ENCODE data around the gene WARS2. TPM values are rescaled to one million over a fixed set of nuclear protein-coding genes. Genes with fewer than 3 reads are reported as not detected.
A peak's percentile ranks its signal among the peaks of the same experiment; 100 is the strongest.

WARS2 gene
- total RNA-seq, 1 donor from 2014 or later = 9.3 TPM

DNA sequence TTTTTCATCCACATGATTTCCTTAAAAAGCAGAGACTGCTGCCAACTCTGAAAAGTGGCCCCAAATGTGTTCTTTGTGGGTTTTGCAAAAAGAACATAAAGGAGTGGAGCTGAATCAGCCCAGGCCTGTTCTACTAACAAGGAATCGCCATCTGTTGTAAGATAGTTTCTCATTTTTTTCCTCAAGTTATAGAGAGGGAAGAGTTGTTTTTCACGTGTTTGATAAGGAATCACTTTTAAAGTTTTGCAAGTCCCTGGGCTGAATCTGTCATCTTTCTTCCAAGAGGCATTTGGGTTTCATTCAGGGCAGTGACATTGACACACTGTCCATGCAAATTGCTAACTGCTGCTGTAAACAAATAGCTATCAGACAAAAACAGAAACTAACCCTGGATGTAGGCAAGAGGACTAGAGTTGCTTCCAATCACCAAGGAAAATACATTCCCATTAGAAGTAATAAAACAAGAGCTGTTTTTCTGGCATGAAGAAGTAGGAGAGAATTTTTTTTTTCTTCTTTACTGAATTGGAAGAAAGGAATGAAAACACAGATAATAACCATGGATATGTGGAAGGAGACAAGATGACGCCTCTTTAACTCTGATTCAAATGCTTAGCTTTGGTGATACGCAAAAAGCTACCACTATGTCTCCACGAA, 93.5 kb downstream of the WARS2 start:
- ATAC-seq = peak; percentile 68
- DNase-seq = no peak
- intact Hi-C loops (cut with micrococcal nuclease) = no loop called here

DNA sequence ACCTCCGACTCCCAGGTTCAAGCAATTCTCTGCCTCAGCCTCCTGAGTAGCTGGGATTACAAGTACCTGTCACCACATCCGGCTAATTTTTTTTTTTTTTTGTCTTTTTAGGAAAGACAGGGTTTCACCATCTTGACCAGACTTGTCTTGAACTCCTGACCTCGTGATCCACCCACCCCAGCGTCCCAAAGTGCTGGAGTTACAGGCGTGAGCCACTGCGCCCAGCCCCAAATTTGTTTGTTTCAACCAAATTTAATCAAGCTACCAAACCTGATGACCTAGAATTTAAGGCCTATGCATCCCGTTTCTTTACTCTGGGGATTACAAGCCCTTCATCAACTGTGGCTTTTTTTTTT, 94.0 kb downstream of the WARS2 start:
- peak; percentile 53 for ATAC-seq
- intact Hi-C loops (cut with micrococcal nuclease) = no loop called here
- peak; percentile 28 for DNase-seq

DNA sequence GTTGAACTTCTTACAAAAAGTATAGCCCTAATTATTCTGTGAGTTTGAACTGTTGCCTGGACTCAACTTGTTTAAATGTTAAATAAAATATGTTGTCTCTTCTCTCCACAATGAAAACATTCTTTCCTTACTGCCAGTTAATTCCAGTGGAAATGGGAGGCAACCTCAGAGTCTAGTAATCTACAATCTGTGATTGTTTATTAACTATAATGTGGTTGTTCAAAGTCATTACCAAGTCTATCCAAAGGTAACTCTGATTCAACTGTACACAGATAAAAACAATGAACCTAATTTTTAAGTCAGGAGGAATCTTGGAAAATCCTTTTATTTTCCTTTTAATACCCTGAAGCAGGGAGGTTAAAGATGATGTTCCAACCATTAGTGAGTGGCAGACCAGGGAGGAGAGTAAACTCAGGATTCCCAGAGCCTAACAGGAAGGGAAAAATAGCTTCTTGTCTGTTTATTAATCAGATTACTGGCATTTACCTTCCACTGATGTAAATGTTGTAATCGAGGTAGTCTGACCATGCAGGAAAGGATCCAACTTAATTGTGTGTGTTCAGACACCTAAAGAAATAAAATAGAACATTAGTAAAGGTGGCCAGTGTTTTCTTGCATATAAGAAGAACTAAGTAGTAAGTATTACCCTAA, 95.2 kb downstream of the WARS2 start:
- intact Hi-C loops (cut with micrococcal nuclease) = no loop called here
- no peak for DNase-seq
- no peak for ATAC-seq

DNA sequence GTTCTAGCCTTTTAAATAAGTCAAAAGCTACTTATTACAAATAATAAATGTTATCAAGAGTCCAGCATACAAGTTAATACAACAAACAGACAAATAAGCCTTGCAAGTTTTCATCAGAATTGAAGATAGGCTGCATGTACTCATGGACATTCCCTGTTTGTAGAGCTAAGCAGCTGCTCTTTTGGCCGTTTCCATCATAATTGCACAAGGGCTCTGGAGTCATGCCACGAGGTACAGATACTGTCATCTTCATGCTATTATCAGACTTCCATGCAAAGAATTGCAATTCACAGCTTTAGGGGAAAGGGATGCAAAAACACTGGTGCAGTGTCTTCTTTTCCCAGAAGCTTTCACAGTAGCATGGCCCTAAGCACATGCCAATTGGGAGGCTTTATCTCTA, 99.5 kb downstream of the WARS2 start:
- DNase-seq (peak; percentile 27), ATAC-seq (peak; percentile 78)
- intact Hi-C loops (cut with micrococcal nuclease) = no loop called here

DNA sequence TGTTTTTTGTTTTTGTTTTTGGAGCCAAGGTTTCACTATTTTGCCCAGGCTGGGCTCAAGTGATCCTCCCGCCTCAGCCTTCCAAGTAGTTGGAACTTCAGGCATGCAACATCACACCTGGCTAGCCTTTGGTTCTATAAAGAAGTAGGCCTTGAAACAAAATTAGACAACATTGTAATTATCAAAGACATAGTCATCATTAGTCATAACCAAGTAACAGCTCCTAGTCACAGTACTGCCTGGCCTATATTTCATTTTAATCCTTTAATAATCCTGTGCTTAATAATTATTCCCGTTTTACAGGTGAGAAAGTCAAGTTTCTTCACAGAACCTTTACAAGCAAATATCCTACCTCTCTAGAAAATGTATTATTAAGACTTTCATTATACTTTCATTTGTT, 100.0 kb downstream of the WARS2 start:
- intact Hi-C loops (cut with micrococcal nuclease) = no loop called here
- no peak for DNase-seq
- ATAC-seq = no peak

DNA sequence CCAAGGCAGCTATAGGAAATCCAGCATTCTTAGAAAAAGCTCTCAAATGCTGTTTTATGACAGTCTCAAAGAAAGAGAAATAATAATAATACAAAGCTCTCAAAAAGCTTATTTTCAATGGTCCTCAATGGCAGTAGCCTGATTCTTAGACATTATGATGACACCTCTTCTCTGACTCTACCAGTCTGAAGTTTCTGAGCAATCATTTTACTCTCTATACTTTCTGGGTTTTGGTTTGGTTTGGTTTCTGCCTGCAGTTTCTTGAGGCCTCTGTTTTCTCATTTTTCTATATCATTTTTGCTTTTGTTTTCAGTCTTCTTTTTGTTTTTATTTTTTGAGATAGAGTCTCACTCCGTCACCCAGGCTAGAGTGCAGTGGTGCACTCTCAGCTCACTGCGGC, 102.1 kb downstream of the WARS2 start:
- DNase-seq (no peak), ATAC-seq (no peak)
- intact Hi-C loops (cut with micrococcal nuclease) = no loop called here

DNA sequence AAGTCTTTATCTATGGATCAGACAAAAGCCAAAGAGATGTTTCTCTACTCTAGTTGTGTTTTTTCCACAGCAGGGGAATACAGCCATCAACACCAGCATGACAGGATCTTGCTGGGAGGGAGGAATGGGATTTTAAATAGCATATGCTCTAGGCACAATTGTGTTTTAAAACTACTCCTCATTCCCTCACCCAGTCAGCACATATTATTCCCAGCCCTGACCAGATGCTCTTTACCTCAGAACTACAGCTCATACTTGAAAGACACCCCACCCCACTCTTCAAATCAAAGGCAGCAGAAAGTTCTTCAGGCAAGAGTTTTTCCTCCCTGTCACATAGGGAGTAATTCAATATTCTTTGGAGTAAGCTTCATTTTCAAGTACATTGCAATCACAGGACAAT, 106.1 kb downstream of the WARS2 start:
- ATAC-seq (no peak), DNase-seq (no peak)
- intact Hi-C loops (cut with micrococcal nuclease) = no loop called here

DNA sequence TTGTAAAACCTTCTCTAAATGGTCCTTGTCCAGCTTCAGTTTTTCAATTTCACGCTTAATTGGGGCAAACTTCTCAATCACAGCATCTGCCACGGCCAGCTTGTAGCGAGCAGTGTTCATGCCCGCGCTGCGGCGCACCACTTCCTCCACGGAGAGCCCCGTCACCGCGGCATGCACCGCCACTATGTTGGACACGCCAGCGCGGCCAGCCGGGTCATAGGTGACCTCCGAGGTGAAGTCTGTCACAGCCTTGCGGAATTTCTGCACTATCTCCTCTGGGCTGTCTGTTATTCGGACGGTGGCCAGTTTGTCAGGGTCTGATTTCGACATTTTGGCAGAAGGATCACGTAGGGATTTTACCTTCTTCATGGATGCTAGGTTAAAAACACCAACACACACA, 107.5 kb downstream of the WARS2 start:
- DNase-seq (no peak), ATAC-seq (no peak)
- intact Hi-C loops (cut with micrococcal nuclease) = no loop called here

DNA sequence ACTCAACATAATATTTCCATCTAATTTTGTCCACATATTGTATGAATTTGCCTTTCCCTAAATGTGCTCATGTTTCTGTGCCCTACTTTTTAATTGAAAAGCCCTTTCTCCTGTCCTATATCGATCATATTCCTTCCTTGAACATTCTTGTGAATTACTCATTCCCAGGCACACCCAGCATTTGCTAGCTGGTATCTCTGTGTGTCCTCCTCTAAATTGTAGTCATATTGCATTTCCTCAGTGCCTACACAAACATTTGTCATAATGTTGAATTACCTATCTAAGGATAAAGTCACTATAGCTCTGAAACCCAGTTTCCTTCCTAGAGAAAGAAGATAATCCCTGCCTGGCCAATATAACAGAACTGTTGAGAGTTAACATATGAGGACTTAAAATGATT, 112.7 kb downstream of the WARS2 start:
- DNase-seq (no peak), ATAC-seq (no peak)
- intact Hi-C loops (cut with micrococcal nuclease) = no loop called here

DNA sequence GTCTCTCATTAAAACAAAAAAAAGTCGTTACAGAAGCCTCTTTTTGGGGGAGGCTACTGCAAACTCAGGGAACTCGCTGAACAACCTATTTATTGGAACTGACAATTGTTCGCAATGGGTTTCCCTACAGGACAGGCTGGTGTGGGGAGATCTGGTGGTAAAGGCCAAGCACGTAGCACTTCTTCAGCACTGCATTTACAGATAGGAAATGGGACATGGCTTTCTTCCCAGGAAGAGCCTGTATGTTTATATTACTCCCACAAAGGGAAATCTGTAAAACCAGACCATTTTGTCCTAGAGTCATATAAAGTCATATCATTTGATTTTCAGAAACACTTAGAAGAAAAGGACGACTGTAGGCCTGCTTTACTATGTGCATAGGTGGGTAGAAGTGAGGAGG, 113.5 kb downstream of the WARS2 start:
- DNase-seq (no peak), ATAC-seq (no peak)
- intact Hi-C loops (cut with micrococcal nuclease) = no loop called here

DNA sequence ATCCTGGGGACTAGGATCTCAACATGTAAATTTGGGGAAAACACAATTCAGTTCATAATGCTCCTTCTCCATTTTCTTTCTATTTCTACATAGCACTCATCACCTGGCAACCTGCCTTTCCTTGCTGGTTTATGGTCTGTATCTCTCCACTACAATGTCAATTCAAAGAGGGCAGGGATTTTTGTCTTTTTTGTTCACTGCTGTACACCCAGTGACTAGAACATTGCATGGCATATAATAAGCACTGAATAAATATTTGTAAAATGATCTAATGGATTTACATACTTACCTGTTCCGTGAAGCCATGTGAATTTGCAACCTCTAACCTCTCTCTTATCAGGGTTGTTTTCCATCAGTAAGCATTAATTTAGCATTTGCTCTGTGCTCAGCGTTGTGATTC, 124.9 kb downstream of the WARS2 start:
- no peak for ATAC-seq
- DNase-seq = no peak
- intact Hi-C loops (cut with micrococcal nuclease) = no loop called here

DNA sequence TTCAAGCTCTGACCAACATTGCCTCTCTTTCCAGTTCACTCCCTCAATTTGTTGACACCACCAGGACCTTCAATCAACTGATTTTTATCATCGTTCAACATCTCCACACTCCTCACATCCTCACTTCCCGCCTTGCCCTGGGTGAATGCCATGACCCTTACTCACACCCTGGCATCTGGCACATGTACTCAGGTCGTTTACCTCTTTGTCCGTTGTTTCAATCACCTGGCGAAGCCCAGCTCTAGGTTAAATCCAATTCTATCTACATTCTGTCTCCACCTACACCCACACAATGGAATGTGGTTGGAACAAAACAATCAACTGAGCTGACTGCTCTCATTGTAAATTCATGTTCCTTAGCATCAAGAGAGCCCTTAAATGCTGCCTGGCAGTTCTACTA, 128.1 kb downstream of the WARS2 start:
- DNase-seq (no peak), ATAC-seq (no peak)
- intact Hi-C loops (cut with micrococcal nuclease) = no loop called here

DNA sequence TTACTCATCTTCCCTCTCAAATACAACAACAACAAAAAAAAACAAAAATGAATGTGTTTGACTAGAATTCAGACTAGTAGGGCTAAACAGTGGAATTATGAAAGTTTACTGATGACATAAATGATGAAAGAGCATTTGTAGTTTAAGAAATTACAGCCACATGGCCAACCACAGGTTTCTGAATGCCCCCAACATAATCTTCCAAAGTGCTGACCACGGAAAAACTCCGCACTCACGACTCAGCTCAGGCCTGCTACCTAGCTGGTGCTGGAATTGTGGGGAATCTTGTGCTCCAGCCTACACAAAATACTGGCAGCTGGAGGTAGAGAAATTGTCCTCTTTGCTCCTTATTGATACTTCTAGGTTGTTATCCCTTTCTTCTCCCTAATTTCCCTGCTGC, 128.7 kb downstream of the WARS2 start:
- no peak for ATAC-seq
- intact Hi-C loops (cut with micrococcal nuclease) = no loop called here
- DNase-seq = no peak

DNA sequence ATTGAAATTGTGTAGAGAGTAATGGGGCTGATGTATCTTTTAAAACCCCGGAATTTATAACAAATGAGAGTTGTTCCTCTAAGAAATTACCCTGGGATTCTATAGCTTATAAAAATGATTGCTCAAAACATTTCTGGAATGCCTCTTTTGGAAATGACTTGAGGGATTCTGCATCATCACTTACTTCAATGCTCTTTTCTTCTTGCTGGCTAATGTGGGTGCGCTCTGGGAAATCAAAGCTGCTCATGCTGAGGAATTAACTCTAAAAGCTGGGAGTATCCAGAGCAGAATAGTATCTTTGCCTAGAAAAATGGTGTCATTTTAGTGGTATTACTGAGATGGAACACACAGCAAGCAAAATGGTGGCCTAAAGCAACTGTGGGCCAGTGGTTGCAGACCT, 129.3 kb downstream of the WARS2 start:
- DNase-seq = no peak
- intact Hi-C loops (cut with micrococcal nuclease) = no loop called here
- no peak for ATAC-seq

DNA sequence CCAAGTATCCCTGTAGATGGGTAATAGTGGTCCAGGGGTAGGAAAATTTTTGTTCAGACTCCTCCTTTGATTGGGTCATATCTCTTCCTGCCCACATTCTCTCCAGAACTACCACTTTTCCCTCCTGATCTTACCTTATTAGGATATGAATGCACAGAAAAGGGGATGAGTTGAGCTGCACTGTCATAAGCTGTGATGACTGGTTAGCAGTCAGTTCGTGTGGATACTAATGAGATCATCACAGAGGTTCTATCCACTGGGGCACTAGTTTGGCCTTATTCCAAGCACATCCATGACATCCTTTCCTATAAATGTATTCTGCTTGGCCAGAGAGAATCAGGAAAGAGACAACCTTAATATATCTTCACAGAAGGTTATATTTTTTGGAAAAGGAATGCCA, 130.3 kb downstream of the WARS2 start:
- intact Hi-C loops (cut with micrococcal nuclease) = no loop called here
- DNase-seq = no peak
- ATAC-seq = no peak

DNA sequence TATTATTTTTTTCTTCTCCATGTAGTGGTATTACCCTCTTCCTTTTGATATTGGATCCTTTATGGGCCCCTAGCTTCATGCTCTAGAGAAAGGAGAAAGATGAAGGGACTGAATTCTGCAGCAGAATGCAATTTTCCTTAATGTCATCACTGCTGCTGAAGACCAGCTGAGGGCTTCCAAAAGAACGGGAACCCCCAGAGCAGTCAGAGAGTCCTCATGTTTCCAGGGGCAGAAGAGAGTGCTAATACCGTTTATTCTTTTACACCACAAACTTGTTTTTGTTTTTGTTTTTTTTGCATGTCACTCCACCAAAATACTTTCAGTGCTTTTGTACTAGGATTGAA, 131.2 kb downstream of the WARS2 start:
- intact Hi-C loops (cut with micrococcal nuclease) = loop anchor here (10.0 kb wide), 1 partner anchor 854 kb away; no protein-coding TSS in a partner anchor
- ATAC-seq = no peak
- DNase-seq = no peak

DNA sequence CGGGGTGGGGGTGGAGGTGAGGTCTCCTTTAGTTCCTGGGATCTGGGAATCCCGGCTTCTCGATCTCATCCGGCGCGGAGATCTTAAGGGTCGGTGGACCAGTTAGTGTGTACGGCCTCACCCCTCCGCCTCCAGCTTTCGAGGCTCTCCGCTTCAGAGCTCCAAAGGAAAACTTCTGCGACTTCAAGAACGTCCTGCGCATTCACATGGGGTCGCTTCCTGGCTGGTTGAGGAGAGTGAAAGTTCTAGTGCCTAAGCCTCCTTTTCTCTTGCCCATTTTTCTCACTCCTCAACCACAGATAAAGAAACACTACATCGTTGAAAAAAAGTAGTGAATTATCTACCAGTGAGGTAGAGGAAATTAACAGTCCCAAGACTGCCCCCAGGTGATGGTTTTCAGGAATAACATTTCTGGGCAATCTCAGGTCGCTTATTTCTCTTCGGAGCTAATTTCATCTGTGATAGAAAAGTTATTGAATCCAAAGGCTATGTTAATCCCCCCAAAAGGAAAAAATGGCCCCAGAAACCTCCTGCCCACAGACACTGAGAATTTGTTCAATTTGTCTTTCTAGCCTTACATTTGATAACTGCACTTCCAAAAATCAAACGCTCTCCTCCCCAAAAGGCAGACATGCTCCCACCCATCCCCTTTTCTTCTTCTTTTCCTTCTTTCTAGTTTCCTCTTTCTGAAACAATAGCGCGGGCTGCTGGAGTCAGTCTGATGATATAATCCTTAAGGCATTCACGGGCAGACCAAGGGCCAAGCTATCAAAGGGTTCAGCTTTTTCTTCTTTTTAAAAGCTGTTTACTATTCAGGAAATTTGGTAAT, 131.8 kb downstream of the WARS2 start:
- intact Hi-C loops (cut with micrococcal nuclease) = loop anchor here (10.0 kb wide), 1 partner anchor 854 kb away; no protein-coding TSS in a partner anchor
- ATAC-seq (peak; percentile 82), DNase-seq (no peak)

DNA sequence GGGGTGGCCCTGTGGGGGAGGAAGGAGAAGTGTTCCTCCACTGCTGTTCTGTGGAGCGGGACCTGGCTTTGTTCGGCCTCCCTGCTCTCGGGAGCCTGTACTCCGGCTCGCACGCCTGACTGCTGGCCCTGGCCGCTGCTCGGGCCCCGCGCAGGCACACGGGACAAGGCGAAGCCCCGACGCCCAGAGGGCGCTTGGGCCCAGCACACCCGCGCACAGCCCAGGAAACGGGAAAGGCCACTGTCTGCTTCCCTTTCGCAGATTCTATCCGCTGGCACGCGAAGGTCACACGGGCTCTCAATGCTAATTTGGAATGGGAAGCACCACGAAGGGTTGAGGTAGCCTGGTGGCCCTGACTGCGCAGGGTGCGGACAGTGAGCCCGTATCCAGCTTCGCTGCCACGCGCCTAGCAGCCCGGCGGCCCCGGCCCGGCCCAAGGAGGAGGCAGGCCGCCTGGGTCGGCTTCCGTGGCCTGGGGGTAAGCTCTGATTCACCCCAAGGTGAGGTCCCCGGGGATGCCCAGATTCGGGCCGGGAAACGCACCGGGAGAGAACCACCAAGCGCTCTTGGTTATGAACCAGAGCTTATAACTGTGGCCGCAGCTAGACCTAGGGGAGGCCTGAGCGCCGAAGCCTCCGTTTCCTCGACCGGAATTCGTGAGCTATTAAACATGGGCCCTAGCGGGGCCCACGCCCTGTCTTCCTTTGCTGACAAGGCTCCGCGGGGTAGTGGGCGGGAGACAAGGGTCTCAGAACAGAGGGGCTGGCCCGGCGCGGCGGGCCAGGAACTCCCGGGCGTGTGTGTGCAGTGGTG, 132.6 kb downstream of the WARS2 start:
- intact Hi-C loops (cut with micrococcal nuclease) = loop anchor here (10.0 kb wide), 1 partner anchor 853 kb away; no protein-coding TSS in a partner anchor
- ATAC-seq (peak; percentile 54), DNase-seq (peak; percentile 34)

DNA sequence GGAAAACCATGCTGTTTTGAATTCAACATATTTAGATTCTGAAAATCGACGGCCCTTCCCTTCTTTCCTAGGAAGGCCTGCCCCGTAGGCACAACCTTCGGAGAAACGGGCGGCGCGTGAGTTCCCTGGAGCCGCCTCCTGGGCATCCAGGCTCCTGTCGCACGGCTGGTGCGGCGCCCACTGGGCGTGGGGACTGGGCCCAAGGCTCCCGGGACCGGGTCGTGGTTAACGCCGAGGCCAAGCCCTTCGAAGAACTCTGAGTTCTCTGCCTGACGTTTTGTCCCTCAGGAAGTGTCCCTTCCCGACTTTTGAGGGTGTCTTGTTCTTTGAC, 133.1 kb downstream of the WARS2 start:
- DNase-seq (no peak), ATAC-seq (no peak)
- intact Hi-C loops (cut with micrococcal nuclease) = loop anchor here (10.0 kb wide), 1 partner anchor 853 kb away; no protein-coding TSS in a partner anchor
